Smooth muscle cell (in vitro differentiated cells): ENCODE measurements around the gene SHF. TPM values are rescaled to one million over a fixed set of nuclear protein-coding genes. Genes with fewer than 3 reads are reported as not detected.

Experiments used
- DNase-seq: peaks from one replicate; lab custom pipeline; 2025; ENCODE audit not compliant: unreplicated experiment; lab: John Stamatoyannopoulos, UW
- H2AFZ ChIP-seq: fragments of 200-600 bp; sonication (generic); 2 replicates; pipeline ENCODE4 v1.6.0; 2016; ENCODE audit warnings: antibody characterized with exemption, low read depth, mild to moderate bottlenecking
- H3F3A ChIP-seq: fragments of 200-600 bp; sonication (generic); 2 replicates; pipeline ENCODE4 v1.6.0; 2017; ENCODE audit warnings: antibody characterized with exemption, low read depth
- H3K27ac ChIP-seq: fragments of 200-600 bp; sonication (generic); 2 replicates; pipeline ENCODE4 v1.5.1; 2016; ENCODE audit warnings: low read depth, mild to moderate bottlenecking
- H3K27me3 ChIP-seq: fragments of 200-600 bp; sonication (generic); 2 replicates; pipeline ENCODE4 v1.6.1; 2016; ENCODE audit warnings: low read depth, mild to moderate bottlenecking
- H3K36me3 ChIP-seq: fragments of 200-600 bp; sonication (generic); 2 replicates; pipeline ENCODE4 v1.5.1; 2016; ENCODE audit warnings: low read depth
- H3K4me1 ChIP-seq: fragments of 200-600 bp; sonication (generic); 2 replicates; pipeline ENCODE4 v1.5.1; 2016; ENCODE audit warnings: low read depth
- H3K4me2 ChIP-seq: fragments of 200-600 bp; sonication (generic); 2 replicates; pipeline ENCODE4 v1.6.0; 2016; ENCODE audit warnings: mild to moderate bottlenecking
- H3K4me3 ChIP-seq: fragments of 200-600 bp; sonication (generic); 2 replicates; pipeline ENCODE4 v1.5.1; 2016; ENCODE audit warnings: mild to moderate bottlenecking
- H3K79me2 ChIP-seq: fragments of 200-600 bp; sonication (generic); 2 replicates; pipeline ENCODE4 v1.6.0; 2016; ENCODE audit warnings: low read depth, mild to moderate bottlenecking
- H3K9ac ChIP-seq: fragments of 200-600 bp; sonication (generic); 2 replicates; pipeline ENCODE4 v1.6.0; 2016; ENCODE audit warnings: low read depth
- H3K9me3 ChIP-seq: fragments of 200-600 bp; sonication (generic); replicated peaks from 2 replicates; pipeline ENCODE4 v1.5.1; 2016; ENCODE audit warnings: low read depth
- H4K20me1 ChIP-seq: fragments of 200-600 bp; sonication (generic); 2 replicates; pipeline ENCODE4 v1.6.0; 2016; ENCODE audit warnings: low read depth
- CTCF ChIP-seq: fragments of 200-600 bp; sonication (generic); IDR thresholded peaks from 2 replicates; pipeline ENCODE4 v1.5.1; 2017; ENCODE audit warnings: borderline replicate concordance, mild to moderate bottlenecking, antibody characterized with exemption; ENCODE audit not compliant: insufficient read depth, poor library complexity, severe bottlenecking
- WGBS: methylation state at CpG from one replicate; pipeline ENCODE4 v1.1.7; 2016; ENCODE audit warnings: low lambda C conversion rate; 5-methylcytosine and 5-hydroxymethylcytosine counted together
- polyA plus RNA-seq: library from polyadenylated mRNA; unstranded; fragments of >200 nt; fragmentation: Nextera tagmentation; extraction: Ambion mirVana; gene quantifications from 2 replicates; pipeline ENCODE4 v1.2.1, GENCODE V29; 2016
- total RNA-seq: library from RNA; depleted of rRNA; stranded (reverse); fragments of >200 nt; gene quantifications from 2 replicates; pipeline ENCODE4 v1.2.3, GENCODE V29; 2014

SHF gene
- total and polyA plus RNA-seq, 2 experiments from 2014 or later, result 16.4 to 41.3 TPM

- no peaks in the 10 kb centered on the region for H3K9me3 ChIP-seq
- H3K9ac ChIP-seq, result no peak overlapping the region
- H3K27me3 ChIP-seq, result peaks cover 35% of the 10 kb centered on the region
- TF ChIP-seq CTCF, result no peak
- WGBS, result 50% methylated on average over 9 of the region's 9 CpGs
- no peak overlapping the region for H2AFZ ChIP-seq
- no peaks in the 10 kb centered on the region for H3F3A ChIP-seq
- H3K4me2 ChIP-seq, result peak overlapping the region; percentile 26
- no peaks in the 10 kb centered on the region for H3K4me1 ChIP-seq
- H4K20me1 ChIP-seq, result no peaks in the 10 kb centered on the region
- H3K4me3 ChIP-seq, result no peak overlapping the region
- H3K27ac ChIP-seq, result peak overlapping the region; percentile 2
- H3K36me3 ChIP-seq, result no peaks in the 10 kb centered on the region
- H3K79me2 ChIP-seq, result no peaks in the 10 kb centered on the region
- DNase-seq, result no peak
These were observed 65.9 kb downstream of the SHF start for GRCh38 chr15:45121706-45122417.

GRCh38 chr15:45121020-45121419, 66.7 kb downstream of the SHF start:
- no peaks in the 10 kb centered on the region for H4K20me1 ChIP-seq
- no peaks in the 10 kb centered on the region for H3F3A ChIP-seq
- H3K9me3 ChIP-seq, result no peaks in the 10 kb centered on the region
- no peak for DNase-seq
- peaks cover 35% of the 10 kb centered on the region for H3K27me3 ChIP-seq
- H3K79me2 ChIP-seq, result no peaks in the 10 kb centered on the region
- TF ChIP-seq CTCF, result no peak
- H2AFZ ChIP-seq, result no peak overlapping the region
- H3K4me3 ChIP-seq, result no peak overlapping the region
- no peak overlapping the region for H3K4me2 ChIP-seq
- 97% methylated on average over 3 of the region's 3 CpGs for WGBS
- no peaks in the 10 kb centered on the region for H3K4me1 ChIP-seq
- H3K9ac ChIP-seq, result no peak overlapping the region
- no peak overlapping the region for H3K27ac ChIP-seq
- no peaks in the 10 kb centered on the region for H3K36me3 ChIP-seq

GRCh38 chr15:45120081-45120972, 67.4 kb downstream of the SHF start:
- 94% methylated on average over 10 of the region's 10 CpGs for WGBS
- Histone ChIP-seq H3F3A (no peaks in the 10 kb centered on the region), H3K9ac (no peak overlapping the region), H3K27ac (no peak overlapping the region), H3K4me3 (no peak overlapping the region), H3K27me3 (peaks cover 35% of the 10 kb centered on the region), H3K4me2 (no peak overlapping the region), H3K36me3 (no peaks in the 10 kb centered on the region), H3K4me1 (no peaks in the 10 kb centered on the region), H4K20me1 (no peaks in the 10 kb centered on the region), H3K79me2 (no peaks in the 10 kb centered on the region), H2AFZ (no peak overlapping the region), H3K9me3 (no peaks in the 10 kb centered on the region)
- no peak for TF ChIP-seq CTCF
- DNase-seq, result no peak
